ENCODE measurements around the gene MKRN2.
"Not testable (repeated sequence)": the region's sequence is repeated elsewhere in the genome, so short reads cannot be mapped to it uniquely, and the experiment has no call there.

Gene MKRN2

DNA sequence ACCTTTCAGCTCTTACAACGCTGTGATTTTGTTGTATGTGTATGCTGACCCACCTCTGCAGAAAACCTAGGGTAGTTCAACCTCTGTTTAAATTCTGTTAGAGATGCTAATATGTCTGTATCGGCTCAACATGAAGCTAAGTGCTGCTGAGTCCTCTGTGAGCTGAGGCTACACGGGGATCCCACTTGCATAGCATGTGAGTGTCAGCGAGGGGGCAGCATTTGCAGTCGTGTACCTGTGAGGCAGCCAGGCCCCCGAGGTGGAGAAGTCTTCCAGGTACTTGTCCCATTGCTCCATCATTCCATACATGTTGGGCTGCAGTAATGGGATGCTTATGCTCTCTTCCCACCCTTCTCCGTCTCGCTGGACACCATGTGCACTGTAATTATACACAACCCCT, 15.3 kb upstream of the MKRN2 start:
- H3K27me3 Mint-ChIP-seq = no peaks in the 10 kb centered on the region

DNA sequence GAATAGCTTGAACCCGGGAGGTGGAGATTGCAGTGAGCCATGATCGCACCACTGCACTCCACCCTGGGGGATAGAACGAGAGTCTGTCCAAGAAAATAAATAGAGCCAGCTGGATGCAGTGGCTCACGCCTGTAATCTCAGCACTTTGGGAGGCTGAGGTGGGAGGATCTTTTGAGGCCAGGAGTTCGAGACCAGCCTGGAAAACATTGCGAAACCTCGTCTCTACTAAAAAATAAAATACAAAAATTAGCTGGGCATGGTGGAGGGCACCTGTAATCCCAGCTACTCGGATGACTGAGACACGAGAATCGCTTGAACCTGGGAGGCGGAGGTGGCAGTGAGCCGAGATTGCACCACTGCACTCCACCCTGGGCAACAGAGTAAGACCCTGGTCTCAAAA, 13.4 kb upstream of the MKRN2 start:
- not testable (repeated sequence) for H3K9me3 Mint-ChIP-seq, H3K27ac Mint-ChIP-seq, H3K27me3 Mint-ChIP-seq, H3K36me3 Mint-ChIP-seq, ATAC-seq, H3K4me1 Mint-ChIP-seq, H3K4me3 Mint-ChIP-seq

More for the DNA sequence above, 15.3 kb upstream of the MKRN2 start:
- Mint-ChIP-seq H3K4me1 (no peaks in the 10 kb centered on the region), H3K36me3 (peaks cover 5% of the 10 kb centered on the region), H3K27ac (no peak overlapping the region), H3K4me3 (no peak overlapping the region), H3K9me3 (no peaks in the 10 kb centered on the region)
- ATAC-seq = no peak

DNA sequence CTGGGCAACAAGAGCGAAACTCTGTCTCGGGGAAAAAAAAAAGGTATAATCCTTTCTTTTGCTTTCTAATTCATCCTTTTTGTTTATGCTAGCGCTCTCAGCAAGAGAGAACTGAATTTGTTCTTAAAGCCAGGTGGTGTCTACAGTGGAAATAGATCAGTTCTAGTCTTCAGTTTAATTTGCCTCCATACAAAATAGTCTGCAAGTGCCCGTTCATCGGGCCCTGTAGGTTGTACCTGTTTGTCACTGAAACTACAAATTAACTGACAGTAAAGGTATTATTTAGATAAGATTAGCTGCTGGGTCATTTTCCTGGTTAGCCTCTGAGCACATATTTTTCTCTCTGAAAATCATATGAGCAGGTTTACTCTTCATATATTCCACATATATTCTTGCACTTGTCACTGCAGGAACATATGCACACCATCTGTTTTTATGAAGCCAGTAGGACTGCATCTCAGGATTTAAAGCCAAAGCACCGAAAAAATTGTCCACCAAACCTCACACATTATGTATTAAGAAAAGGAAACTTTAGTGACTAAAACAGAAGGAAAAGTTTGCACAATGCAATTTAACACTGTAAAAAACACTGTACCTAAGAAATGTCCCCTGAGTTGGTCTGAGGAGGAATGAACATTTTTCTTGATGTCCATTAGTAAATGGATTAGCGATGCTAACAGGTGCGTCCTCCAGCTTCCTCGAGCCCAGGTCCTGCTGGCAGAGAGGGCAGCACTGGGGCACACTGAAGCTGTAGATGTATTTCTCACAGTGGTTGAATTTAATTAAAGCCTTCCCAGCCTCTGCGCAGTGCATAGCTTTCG, 12.0 kb upstream of the MKRN2 start:
- peaks cover 2% of the 10 kb centered on the region for H3K27me3 Mint-ChIP-seq
- H3K9me3 Mint-ChIP-seq = no peaks in the 10 kb centered on the region
- no peak overlapping the region for H3K4me3 Mint-ChIP-seq
- no peaks in the 10 kb centered on the region for H3K4me1 Mint-ChIP-seq
- H3K27ac Mint-ChIP-seq = no peak overlapping the region
- ATAC-seq = no peak
- H3K36me3 Mint-ChIP-seq = peaks cover 5% of the 10 kb centered on the region

DNA sequence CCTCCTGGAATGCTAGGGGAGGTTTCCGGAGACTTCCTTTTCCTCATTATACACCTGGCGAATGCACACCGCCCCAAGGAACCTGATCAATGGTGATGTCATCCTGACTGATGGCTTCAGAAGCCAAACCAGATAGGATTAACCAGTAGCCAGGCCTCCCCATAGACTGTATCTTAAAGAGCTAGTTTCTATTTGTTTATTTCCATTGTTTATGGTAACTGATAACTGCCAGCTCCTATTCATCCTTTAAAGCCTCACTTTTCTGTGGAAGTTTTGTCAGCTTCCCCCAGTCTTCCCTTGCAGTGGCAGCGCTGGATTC, 11.5 kb upstream of the MKRN2 start, which contains the start of gene MKRN2OS:
TSS of gene MKRN2OS (minus strand) at position 27 of the 319 bp plus-strand sequence. CDS start 35 bp downstream, outside the sequence.
- peaks cover 5% of the 10 kb centered on the region for H3K36me3 Mint-ChIP-seq
- no peaks in the 10 kb centered on the region for H3K4me1 Mint-ChIP-seq
- peaks cover 8% of the 10 kb centered on the region for H3K27me3 Mint-ChIP-seq
- H3K4me3 Mint-ChIP-seq = no peak within 1 kb of the TSS
- H3K9me3 Mint-ChIP-seq = no peaks in the 10 kb centered on the region
- no peak for ATAC-seq
- no peak within 1 kb of the TSS for H3K27ac Mint-ChIP-seq

DNA sequence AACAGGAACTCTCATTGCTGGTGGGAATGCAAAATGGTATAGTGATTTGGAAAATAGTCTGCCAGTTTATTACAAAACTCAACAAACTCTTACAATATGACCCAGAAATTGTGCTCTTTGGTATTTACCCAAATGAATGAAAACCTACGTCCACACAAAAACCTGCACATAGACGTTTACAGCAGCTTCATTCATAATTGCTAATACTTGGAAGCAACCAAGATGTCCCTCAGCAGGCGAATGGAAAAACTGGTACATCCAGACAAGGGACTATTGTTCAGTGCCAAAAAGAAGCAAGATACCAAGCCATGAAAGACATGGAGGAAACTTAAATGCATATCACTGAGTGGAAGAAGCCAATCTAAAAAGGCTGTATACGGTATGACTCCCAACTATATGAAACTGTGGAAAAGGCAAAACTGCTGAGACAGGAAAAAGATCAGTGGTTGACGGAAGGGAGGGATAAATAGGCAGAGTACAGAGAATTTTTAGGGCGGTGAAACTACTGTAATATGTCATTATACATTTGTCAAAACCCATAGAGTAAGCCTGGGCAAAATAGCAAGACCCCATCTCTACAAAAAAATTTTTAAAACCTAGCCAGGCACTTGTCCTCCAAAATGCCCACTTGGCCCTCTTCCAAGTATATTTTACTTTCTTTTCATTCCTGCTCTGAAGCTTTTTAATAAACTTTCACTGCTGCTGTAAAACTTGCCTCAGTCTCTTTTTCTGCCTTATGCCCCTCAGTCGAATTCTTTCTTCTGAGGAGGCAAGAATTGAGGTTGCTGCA, 6.7 kb upstream of the MKRN2 start:
- ATAC-seq = no peak
- no peaks in the 10 kb centered on the region for H3K9me3 Mint-ChIP-seq
- peaks cover 9% of the 10 kb centered on the region for H3K4me1 Mint-ChIP-seq
- H3K36me3 Mint-ChIP-seq = no peaks in the 10 kb centered on the region
- H3K4me3 Mint-ChIP-seq = no peak overlapping the region
- no peak overlapping the region for H3K27ac Mint-ChIP-seq
- peaks cover 35% of the 10 kb centered on the region for H3K27me3 Mint-ChIP-seq

DNA sequence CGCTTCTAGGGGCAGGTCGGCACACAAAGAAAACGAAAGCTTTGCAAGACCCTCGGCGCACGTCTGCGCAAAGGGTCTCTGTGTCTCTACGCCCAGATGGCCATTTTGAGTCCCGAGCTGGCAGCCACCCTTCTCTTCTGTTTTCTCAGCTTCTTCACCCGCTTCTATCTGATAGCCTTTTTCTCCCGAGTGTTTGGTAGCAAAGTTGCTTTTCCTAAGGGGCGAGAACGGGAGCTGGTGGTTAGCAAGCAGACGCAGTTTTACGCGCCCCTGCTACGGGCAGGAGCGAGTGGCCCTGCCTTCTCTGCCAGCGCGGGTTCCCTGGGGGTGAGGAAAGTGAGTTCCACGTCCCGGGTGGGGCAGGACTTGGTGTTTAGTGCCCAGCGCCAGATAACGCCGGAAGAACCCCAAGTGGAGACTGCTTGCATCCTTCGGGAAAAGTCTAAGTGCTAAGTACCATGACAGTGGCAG, 2.9 kb upstream of the MKRN2 start:
- no peak for ATAC-seq
- peaks cover 42% of the 10 kb centered on the region for H3K27me3 Mint-ChIP-seq
- H3K9me3 Mint-ChIP-seq = no peaks in the 10 kb centered on the region
- H3K4me3 Mint-ChIP-seq = peak overlapping the region; percentile 79
- H3K27ac Mint-ChIP-seq = no peak overlapping the region
- H3K4me1 Mint-ChIP-seq = peaks cover 41% of the 10 kb centered on the region
- H3K36me3 Mint-ChIP-seq = no peaks in the 10 kb centered on the region

DNA sequence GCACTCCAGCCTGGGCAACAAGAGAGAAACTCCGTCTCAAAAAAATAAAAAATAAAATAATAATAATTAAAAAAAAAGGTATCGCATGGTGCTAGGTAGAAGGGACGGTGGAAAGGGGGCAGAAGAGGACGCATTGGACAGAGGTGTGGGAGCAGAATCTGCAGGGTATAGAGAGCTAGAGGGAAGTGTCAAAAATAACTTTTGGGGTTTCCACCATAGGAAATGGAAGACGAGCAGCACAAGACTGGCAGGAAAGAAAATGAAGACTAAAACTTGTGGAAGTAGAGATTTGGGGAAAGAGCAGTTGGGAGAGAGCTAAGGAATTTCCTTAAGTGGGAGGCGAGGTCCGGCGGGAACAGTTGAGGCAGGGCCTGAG, 585 bp upstream of the MKRN2 start:
- Mint-ChIP-seq H3K27ac (peak overlapping the region; percentile 75), H3K4me3 (peak overlapping the region; percentile 91), H3K27me3 (peaks cover 32% of the 10 kb centered on the region), H3K4me1 (peaks cover 64% of the 10 kb centered on the region), H3K36me3 (no peaks in the 10 kb centered on the region), H3K9me3 (no peaks in the 10 kb centered on the region)
- peak; percentile 46 for ATAC-seq

DNA sequence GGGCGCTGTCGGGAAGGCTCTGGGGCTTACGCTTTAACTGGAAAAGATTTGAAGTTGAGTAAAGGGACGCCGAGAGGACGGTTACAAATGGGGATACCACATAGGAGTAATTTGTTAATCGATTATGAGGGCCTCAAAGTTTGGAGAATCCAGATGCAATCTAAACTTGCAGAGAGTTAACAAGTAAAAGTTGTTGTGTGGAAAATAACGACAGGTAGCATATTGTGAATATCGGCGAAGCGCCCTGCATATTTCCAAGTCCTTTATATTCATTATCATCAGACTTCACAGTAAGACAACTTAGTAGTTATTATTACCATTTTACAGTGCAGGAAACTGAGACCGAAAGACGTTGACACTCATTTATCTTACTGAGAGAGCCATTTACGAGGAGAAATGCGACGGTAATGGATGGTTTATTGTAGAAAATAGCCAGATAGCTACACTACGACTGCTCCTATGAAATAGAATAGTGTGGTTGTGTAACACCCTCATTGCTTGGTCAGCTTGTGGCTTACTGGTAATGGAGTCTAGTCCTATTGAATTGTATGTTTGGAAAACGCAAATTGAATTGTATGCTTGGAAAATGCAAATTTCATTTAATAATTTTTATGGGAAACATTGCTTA, 700 bp downstream of the MKRN2 start:
- Mint-ChIP-seq H3K27ac (peak overlapping the region; percentile 75), H3K36me3 (no peaks in the 10 kb centered on the region), H3K27me3 (peaks cover 32% of the 10 kb centered on the region), H3K4me1 (peaks cover 72% of the 10 kb centered on the region), H3K9me3 (no peaks in the 10 kb centered on the region), H3K4me3 (peak overlapping the region; percentile 91)
- no peak for ATAC-seq

DNA sequence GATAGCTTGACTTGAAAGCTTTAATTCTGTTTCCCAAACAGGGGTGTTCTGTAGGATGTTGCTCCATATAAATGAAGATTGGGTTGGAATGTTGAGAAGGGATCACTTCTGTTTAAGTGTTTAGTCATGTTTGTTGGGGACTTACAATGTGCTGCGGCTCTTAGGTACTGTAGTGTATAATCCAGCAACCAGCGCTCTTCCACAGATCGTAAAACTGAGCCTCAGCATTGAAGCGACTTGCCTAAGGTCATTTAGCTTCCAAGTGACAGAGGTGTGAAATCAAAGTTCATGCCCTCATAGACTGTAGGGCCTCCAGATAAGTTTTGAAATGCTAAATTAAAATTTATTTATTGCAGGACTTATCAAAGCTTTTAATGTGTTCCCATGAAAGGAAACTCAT, 1.8 kb downstream of the MKRN2 start:
- no peak for ATAC-seq
- H3K27me3 Mint-ChIP-seq = peaks cover 22% of the 10 kb centered on the region
- peak overlapping the region; percentile 42 for H3K27ac Mint-ChIP-seq
- H3K4me1 Mint-ChIP-seq = peaks cover 69% of the 10 kb centered on the region
- H3K36me3 Mint-ChIP-seq = no peaks in the 10 kb centered on the region
- no peaks in the 10 kb centered on the region for H3K9me3 Mint-ChIP-seq
- peak overlapping the region; percentile 26 for H3K4me3 Mint-ChIP-seq

DNA sequence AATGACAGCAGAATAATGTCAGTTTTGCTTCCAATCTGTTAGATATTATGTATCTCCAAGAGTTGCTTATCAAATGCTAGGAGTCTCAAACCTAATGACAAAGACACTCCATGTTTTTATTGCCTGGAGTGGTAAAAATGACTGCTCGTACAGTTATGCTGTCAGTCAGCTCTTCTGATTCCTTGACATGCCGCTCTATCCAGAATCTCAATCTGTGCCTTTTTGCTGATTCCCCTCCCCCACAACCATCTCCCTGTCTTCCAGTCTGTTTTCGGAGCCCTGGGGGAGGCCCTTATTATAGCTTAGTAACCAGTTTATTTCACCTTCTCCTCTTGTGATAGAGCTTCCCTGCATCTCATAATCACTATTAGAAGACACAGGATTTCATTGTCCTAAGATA, 2.6 kb downstream of the MKRN2 start:
- peaks cover 13% of the 10 kb centered on the region for H3K27me3 Mint-ChIP-seq
- peaks cover 2% of the 10 kb centered on the region for H3K36me3 Mint-ChIP-seq
- no peak overlapping the region for H3K27ac Mint-ChIP-seq
- H3K9me3 Mint-ChIP-seq = no peaks in the 10 kb centered on the region
- H3K4me1 Mint-ChIP-seq = peaks cover 67% of the 10 kb centered on the region
- no peak overlapping the region for H3K4me3 Mint-ChIP-seq
- ATAC-seq = no peak

DNA sequence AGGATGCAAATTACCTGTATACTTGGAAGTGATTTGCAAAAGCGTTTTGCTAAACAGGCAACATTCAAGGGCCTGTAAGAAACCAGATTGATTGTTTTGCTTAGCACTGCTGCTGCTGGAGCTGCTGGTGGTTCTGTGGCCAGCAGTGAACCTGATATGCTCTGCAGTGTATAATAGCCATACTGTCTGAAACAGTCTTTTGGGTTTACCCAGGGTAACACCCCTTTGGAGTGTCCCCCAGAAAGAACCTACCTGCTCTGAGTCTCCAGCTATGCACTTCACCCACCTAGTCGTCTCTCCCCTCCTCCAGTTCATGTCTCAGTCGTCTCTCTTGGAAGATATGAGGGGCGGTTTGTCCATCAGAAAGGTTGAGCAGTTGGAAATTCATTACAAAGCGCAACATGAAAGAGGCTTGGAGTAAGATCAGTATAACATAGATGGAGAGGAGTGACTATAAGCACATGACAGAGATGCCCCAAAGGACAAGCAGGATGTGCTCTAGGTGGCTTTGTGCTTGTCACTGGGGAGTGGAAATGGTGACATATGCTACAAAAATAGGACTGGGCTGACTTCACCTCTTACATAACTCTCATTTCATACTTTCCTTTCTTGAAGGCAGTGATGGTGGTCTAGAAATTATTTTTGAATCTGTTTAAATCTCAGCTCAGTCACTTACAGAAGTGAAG, 3.8 kb downstream of the MKRN2 start:
- peak; percentile 59 for ATAC-seq
- H3K4me1 Mint-ChIP-seq = peaks cover 67% of the 10 kb centered on the region
- peaks cover 3% of the 10 kb centered on the region for H3K9me3 Mint-ChIP-seq
- peak overlapping the region; percentile 19 for H3K4me3 Mint-ChIP-seq
- H3K27me3 Mint-ChIP-seq = peaks cover 2% of the 10 kb centered on the region
- H3K27ac Mint-ChIP-seq = peak overlapping the region; percentile 41
- peaks cover 14% of the 10 kb centered on the region for H3K36me3 Mint-ChIP-seq

DNA sequence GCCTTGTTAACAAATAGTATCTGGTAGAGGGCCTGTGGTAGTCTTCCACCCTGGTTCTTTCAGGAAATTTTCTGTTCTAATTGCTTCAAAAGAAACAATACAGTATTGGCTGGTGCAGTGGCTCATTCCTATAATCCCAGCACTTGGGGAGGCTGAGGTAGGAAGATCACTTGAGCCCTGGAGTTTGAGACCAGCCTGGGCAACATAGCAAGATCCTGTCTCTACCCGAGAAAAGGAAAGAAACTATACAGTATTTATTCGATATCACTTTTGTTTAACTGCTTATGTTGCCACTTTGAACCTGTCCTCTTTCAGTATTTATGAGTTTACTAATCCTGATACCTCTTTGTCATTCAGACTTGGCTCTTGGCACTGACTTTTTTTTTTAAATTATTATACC, 4.5 kb downstream of the MKRN2 start:
- Mint-ChIP-seq H3K4me3 (no peak overlapping the region), H3K27ac (peak overlapping the region; percentile 41), H3K4me1 (peaks cover 59% of the 10 kb centered on the region), H3K9me3 (peaks cover 7% of the 10 kb centered on the region), H3K36me3 (peaks cover 20% of the 10 kb centered on the region), H3K27me3 (no peaks in the 10 kb centered on the region)
- no peak for ATAC-seq

DNA sequence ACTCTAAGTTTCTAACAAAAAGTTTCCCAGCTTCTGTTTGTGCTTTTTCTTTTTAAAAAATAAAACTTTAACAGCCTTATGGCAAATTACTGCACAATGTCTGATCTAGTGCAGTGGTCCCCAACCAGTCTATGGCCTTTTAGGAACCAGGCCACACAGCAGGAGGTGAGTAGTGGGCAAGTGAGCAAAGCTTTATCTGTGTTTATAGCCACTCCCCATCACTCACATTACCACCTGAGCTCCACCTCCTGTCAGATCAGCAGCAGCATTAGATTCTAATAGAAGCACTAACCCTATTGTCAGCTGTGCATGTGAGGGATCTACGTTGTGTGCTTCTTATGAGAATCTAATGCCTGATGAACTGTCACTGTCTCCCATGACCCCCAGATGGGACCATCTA, 5.6 kb downstream of the MKRN2 start:
- no peak for ATAC-seq
- H3K9me3 Mint-ChIP-seq = peaks cover 11% of the 10 kb centered on the region
- H3K27ac Mint-ChIP-seq = no peak overlapping the region
- H3K27me3 Mint-ChIP-seq = no peaks in the 10 kb centered on the region
- H3K4me3 Mint-ChIP-seq = no peak overlapping the region
- peaks cover 55% of the 10 kb centered on the region for H3K4me1 Mint-ChIP-seq
- peaks cover 31% of the 10 kb centered on the region for H3K36me3 Mint-ChIP-seq

DNA sequence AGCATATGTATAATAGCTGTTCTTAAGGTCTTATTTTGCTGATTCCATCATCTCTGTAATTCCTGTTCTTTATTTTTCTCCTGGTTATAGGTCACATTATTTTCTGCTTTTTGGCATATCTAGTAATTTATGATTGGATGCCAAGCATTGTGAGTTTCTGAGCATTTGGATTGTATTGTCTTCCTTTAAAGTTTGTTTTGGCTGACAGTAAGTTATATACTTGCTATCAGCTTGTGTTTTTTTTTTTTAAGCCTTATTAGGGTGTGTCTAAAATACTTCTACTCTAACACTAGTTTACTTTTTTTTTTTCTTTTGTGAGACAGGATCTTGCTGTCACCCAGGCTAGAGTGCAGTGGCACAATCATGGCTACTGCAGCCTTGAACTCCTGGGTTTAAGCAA, 10.1 kb downstream of the MKRN2 start:
- Mint-ChIP-seq H3K9me3 (peaks cover 11% of the 10 kb centered on the region), H3K27ac (no peak overlapping the region), H3K27me3 (no peaks in the 10 kb centered on the region), H3K4me1 (peaks cover 9% of the 10 kb centered on the region), H3K36me3 (peaks cover 63% of the 10 kb centered on the region), H3K4me3 (no peak overlapping the region)
- ATAC-seq = no peak

DNA sequence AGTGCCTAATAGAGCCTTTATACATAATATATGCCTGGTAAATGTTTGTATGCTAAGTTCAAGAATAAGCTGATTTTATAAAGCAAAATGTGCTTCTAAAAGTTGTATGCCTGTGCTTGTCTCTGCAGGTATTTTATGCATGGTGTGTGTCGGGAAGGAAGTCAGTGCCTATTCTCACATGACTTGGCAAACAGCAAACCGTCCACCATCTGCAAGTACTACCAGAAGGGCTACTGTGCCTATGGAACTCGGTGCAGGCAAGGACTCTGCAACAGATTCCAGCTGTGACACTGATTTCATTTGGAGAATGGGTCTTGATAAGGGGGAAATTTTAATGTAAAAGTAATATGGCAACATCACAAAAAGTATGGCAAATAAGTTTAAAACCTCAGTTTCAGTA, 11.9 kb downstream of the MKRN2 start:
- no peaks in the 10 kb centered on the region for H3K27me3 Mint-ChIP-seq
- ATAC-seq = no peak
- H3K4me3 Mint-ChIP-seq = no peak overlapping the region
- H3K4me1 Mint-ChIP-seq = peaks cover 8% of the 10 kb centered on the region
- peaks cover 76% of the 10 kb centered on the region for H3K36me3 Mint-ChIP-seq
- peaks cover 11% of the 10 kb centered on the region for H3K9me3 Mint-ChIP-seq
- no peak overlapping the region for H3K27ac Mint-ChIP-seq

Data from stimulated activated memory B cell treated with anti-CD40 and anti-IgM and Interleukin-4, amounts not matched to agents 10 μg/mL and 1 μg/mL and 100 μg/mL, for 72 hours (primary cell).